Activated CD8-positive, alpha-beta T cell treated with anti-CD3 and anti-CD28 coated beads for 36 hours (primary cell): ENCODE data around the gene ARHGEF33. TPM values are rescaled to one million over a fixed set of nuclear protein-coding genes. Genes with fewer than 3 reads are reported as not detected.

Source experiments
- ATAC-seq: fragments of 200-7000 bp; cut with Tn5 transposase; one replicate; pipeline ENCODE4 v1.10.0; 2021; ENCODE audit warnings: mild to moderate bottlenecking, moderate library complexity
- CTCF ChIA-PET: fragments of 350-600 bp; sonication (Branson Sonifier 250); formaldehyde crosslinking; loops from one replicate; lab custom pipeline; 2021; ENCODE audit warnings: antibody characterized with exemption; lab: Charles Lee
- POLR2A ChIA-PET: fragments of 350-600 bp; sonication (Branson Sonifier 250); formaldehyde crosslinking; loops from one replicate; lab custom pipeline; 2021; ENCODE audit warnings: antibody characterized with exemption; lab: Charles Lee
- DNase-seq: peaks from one replicate; pipeline ENCODE4 v3.0.0-alpha.2; 2020
- H3K27ac Mint-ChIP-seq: one replicate; pipeline ENCODE4 v1.8.0; 2021; ENCODE audit warnings: mild to moderate bottlenecking, mixed read lengths
- H3K27me3 Mint-ChIP-seq: one replicate; pipeline ENCODE4 v1.8.0; 2021; ENCODE audit warnings: mixed read lengths
- H3K36me3 Mint-ChIP-seq: one replicate; pipeline ENCODE4 v1.8.0; 2021; ENCODE audit warnings: low read depth, mixed read lengths
- H3K4me1 Mint-ChIP-seq: one replicate; pipeline ENCODE4 v1.8.0; 2021; ENCODE audit warnings: low read depth, mixed read lengths
- H3K4me3 Mint-ChIP-seq: one replicate; pipeline ENCODE4 v1.8.0; 2021; ENCODE audit warnings: mild to moderate bottlenecking, moderate library complexity, mixed read lengths
- H3K9me3 Mint-ChIP-seq: one replicate; pipeline ENCODE4 v1.8.0; 2021; ENCODE audit warnings: mixed read lengths
- intact Hi-C: fragments of 100-400 bp; cut with micrococcal nuclease; formaldehyde crosslinking; loops from one replicate; pipeline ENCODE4 v1.10.0; 2022
- total RNA-seq, 2 experiments: library from RNA; stranded (reverse); gene quantifications; one replicate each; pipeline ENCODE4 v1.2.3, GENCODE V29; 2021
- TF ChIP-seq, protein P1 (sequence below): fragments of 200-600 bp; IDR thresholded peaks from one replicate; pipeline ENCODE4 v1.8.0; 2022; ENCODE audit warnings: antibody characterized with exemption, mild to moderate bottlenecking

Gene ARHGEF33
- total RNA-seq, 2 experiments from 2014 or later = not detected

DNA sequence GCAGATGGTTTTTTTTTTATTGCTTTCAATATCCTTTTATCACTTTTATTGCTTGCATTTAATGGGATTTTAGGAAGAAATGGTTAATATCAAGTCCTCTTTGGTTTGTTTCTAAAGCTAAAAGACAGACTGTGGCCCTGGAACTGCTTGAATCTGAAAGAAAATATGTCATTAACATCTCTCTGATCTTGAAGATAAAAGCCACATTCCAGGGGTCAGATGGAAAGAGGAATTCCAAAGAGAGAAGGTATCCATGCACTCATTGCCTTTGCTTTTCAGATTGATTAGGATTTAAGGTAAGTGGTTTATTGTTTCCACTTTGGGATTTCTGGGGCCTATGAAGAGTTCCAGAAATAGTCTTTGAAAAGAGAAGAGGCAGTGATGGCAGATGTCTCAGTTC is 54.1 kb downstream of the ARHGEF33 start:
- H3K27ac Mint-ChIP-seq = no peak overlapping the region
- no peaks in the 10 kb centered on the region for H3K9me3 Mint-ChIP-seq
- H3K36me3 Mint-ChIP-seq = no peaks in the 10 kb centered on the region
- intact Hi-C loops = no loop called here
- H3K27me3 Mint-ChIP-seq = no peaks in the 10 kb centered on the region
- no peak for ATAC-seq
- DNase-seq = no peak
- ChIA-PET POLR2A (no interaction called here), CTCF (interaction anchor here (2.2 kb wide), 1 partner anchor 286 kb away, joined by 10 read pairs; no protein-coding TSS in a partner anchor)
- H3K4me1 Mint-ChIP-seq = no peaks in the 10 kb centered on the region
- no peak overlapping the region for H3K4me3 Mint-ChIP-seq
- TF ChIP-seq, protein P1, sequence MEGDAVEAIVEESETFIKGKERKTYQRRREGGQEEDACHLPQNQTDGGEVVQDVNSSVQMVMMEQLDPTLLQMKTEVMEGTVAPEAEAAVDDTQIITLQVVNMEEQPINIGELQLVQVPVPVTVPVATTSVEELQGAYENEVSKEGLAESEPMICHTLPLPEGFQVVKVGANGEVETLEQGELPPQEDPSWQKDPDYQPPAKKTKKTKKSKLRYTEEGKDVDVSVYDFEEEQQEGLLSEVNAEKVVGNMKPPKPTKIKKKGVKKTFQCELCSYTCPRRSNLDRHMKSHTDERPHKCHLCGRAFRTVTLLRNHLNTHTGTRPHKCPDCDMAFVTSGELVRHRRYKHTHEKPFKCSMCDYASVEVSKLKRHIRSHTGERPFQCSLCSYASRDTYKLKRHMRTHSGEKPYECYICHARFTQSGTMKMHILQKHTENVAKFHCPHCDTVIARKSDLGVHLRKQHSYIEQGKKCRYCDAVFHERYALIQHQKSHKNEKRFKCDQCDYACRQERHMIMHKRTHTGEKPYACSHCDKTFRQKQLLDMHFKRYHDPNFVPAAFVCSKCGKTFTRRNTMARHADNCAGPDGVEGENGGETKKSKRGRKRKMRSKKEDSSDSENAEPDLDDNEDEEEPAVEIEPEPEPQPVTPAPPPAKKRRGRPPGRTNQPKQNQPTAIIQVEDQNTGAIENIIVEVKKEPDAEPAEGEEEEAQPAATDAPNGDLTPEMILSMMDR = no peak

DNA sequence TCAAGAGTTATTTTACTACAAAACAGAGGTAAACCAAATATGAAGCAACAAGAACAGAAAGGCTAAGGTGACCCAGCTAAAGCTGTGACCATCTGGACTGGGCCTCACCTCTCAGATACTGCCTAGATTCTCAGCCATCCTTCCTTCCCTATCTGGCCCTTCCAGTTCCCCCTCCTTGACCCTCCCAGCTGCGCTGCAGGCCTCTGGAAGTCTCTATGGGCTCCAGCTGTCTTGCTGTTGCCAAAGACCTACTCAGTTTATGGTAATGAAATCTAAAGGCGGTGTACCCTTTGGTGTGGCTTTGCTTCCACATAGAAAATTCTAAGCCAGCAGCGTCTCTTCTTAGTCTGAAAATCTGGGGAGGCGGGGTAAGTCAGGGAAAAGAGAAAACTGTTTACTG is 55.7 kb downstream of the ARHGEF33 start:
- Mint-ChIP-seq H3K4me3 (no peak overlapping the region), H3K9me3 (no peaks in the 10 kb centered on the region), H3K36me3 (no peaks in the 10 kb centered on the region), H3K27me3 (no peaks in the 10 kb centered on the region), H3K27ac (no peak overlapping the region), H3K4me1 (no peaks in the 10 kb centered on the region)
- no peak for DNase-seq
- ATAC-seq = no peak
- TF ChIP-seq, protein P1 = no peak
- ChIA-PET CTCF (interaction anchor here (1.4 to 7.6 kb wide), 2 partner anchors 40 to 285 kb away, joined by 3 to 210 read pairs; no protein-coding TSS in a partner anchor), POLR2A (no interaction called here)
- intact Hi-C loops = no loop called here

DNA sequence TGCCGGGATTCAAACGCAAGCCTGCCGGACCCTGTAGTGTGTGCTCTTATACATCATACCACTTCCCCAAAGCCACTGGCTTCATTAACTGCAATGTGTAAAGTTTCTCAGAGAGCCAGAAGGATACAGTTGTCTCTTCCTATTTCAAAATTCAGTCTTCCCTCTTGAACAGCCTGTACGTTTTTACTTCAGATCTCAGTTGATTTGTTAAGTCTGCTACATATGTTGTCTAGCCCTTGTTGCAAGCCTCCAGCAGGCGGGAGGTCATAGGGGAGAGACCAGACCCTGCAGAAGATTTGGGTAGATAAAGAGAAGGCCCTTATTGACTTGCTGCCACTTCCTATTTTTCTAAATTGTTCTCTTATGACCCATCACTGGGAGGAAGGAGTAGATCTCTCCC is 56.2 kb downstream of the ARHGEF33 start:
- H3K4me1 Mint-ChIP-seq = no peaks in the 10 kb centered on the region
- ChIA-PET POLR2A (interaction anchor here (0.7 kb wide), 1 partner anchor 242 kb away, joined by 3 read pairs; no protein-coding TSS in a partner anchor), CTCF (interaction anchor here (1.0 to 7.6 kb wide), 13 partner anchors 10 to 325 kb away, joined by 3 to 210 read pairs (median 4); no protein-coding TSS in a partner anchor)
- no peak overlapping the region for H3K4me3 Mint-ChIP-seq
- DNase-seq (no peak), ATAC-seq (no peak)
- no peak overlapping the region for H3K27ac Mint-ChIP-seq
- H3K36me3 Mint-ChIP-seq = no peaks in the 10 kb centered on the region
- intact Hi-C loops = no loop called here
- TF ChIP-seq, protein P1 = no peak
- H3K27me3 Mint-ChIP-seq = no peaks in the 10 kb centered on the region
- no peaks in the 10 kb centered on the region for H3K9me3 Mint-ChIP-seq

DNA sequence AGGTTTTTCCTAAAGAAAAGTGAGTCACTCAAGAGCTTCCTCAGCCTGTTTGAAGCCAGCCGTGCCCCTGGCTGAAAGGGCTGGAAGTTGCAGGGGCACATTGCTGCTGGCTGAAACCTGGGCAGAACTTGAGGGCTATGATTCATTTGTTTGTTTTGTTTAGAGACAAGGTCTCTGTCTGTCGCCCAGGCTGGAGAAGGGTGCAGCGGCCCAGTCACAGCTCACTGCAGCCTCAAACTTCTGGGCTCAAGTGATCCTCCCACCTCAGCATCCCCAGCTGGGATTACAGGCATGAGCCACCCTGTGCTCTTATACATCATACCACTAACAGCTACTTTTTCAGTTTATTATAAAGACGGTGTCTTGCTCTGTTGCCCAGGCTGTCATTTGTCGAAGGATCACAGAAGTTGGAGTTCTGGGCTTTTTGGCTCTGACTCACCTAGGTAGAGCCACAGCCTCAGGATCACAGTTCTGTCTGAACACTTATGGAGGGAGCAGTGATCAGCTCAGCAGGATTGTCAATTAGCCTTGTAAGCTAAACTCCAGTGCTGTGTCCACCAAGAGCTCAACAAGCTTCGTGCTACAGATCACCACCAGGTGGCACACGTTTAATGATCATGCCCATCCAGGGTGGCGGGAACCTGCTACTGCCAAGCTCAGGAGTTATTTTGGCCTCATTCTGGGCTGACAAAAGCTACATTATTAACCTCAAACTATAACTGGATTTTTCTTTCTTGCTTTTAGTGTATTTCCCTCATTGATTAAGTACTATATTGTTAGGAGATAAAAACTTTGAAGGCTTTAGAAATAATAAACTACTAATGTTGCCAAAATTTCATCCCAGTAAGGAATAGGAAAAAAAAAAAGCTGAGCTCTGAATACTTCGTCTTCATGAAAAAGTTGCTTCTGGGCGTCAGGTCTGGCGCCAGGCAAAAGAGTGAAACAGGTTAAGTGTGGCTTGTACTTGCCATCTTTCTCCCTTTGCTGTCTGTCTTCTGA is 57.9 kb downstream of the ARHGEF33 start:
- Mint-ChIP-seq H3K4me3 (no peak overlapping the region), H3K9me3 (no peaks in the 10 kb centered on the region), H3K27me3 (no peaks in the 10 kb centered on the region), H3K36me3 (no peaks in the 10 kb centered on the region), H3K4me1 (no peaks in the 10 kb centered on the region), H3K27ac (no peak overlapping the region)
- TF ChIP-seq, protein P1 = peak; percentile 76
- DNase-seq = peak; percentile 89
- peak; percentile 87 for ATAC-seq
- CTCF ChIA-PET = interaction anchor here (0.5 to 7.6 kb wide), 52 partner anchors 8 to 779 kb away, joined by 3 to 210 read pairs (median 4); partner anchors contain the start of gene ARHGEF33
- POLR2A ChIA-PET = interaction anchor here (0.6 to 1.5 kb wide), 3 partner anchors 32 to 208 kb away, joined by 3 to 4 read pairs (median 4); no protein-coding TSS in a partner anchor
- intact Hi-C loops = loop anchor here (1.0 kb wide), 1 partner anchor 281 kb away; no protein-coding TSS in a partner anchor
